HFF-Myc (cell line): Measurements from ENCODE around the gene FBXL16.
A peak's percentile ranks its signal among the peaks of the same experiment; 100 is the strongest.

Source experiments
- DNase-seq: peaks from one replicate; pipeline ENCODE4 v3.0.0-alpha.2; 2011; ENCODE audit warnings: low read depth; ENCODE audit errors: extremely low read depth
- H3K4me3 ChIP-seq: replicated peaks from 2 replicates; pipeline ENCODE4 v1.5.1; 2011; ENCODE audit warnings: low read depth, mild to moderate bottlenecking, control low read depth, low read length
- CTCF ChIP-seq: IDR thresholded peaks from 2 replicates; pipeline ENCODE4 v1.5.1; 2012; ENCODE audit warnings: mild to moderate bottlenecking, low read depth, low read length, control low read depth; ENCODE audit errors: missing control alignments

The FBXL16 gene

GRCh38 chr16:673399-673991, 32.1 kb downstream of the FBXL16 start:
- TF ChIP-seq CTCF, result no peak
- DNase-seq, result no peak
- no peak overlapping the region for H3K4me3 ChIP-seq

GRCh38 chr16:672851-673250, 32.8 kb downstream of the FBXL16 start:
- H3K4me3 ChIP-seq, result no peak overlapping the region
- no peak for DNase-seq
- TF ChIP-seq CTCF, result no peak

- no peak for DNase-seq
- TF ChIP-seq CTCF, result no peak
These were observed 33.2 kb downstream of the FBXL16 start for GRCh38 chr16:672371-672770.

GRCh38 chr16:671353-672131, 34.1 kb downstream of the FBXL16 start:
- TF ChIP-seq CTCF, result no peak
- no peak for DNase-seq
- no peak overlapping the region for H3K4me3 ChIP-seq

More at GRCh38 chr16:672371-672770, 33.2 kb downstream of the FBXL16 start:
- no peak overlapping the region for H3K4me3 ChIP-seq

DNA sequence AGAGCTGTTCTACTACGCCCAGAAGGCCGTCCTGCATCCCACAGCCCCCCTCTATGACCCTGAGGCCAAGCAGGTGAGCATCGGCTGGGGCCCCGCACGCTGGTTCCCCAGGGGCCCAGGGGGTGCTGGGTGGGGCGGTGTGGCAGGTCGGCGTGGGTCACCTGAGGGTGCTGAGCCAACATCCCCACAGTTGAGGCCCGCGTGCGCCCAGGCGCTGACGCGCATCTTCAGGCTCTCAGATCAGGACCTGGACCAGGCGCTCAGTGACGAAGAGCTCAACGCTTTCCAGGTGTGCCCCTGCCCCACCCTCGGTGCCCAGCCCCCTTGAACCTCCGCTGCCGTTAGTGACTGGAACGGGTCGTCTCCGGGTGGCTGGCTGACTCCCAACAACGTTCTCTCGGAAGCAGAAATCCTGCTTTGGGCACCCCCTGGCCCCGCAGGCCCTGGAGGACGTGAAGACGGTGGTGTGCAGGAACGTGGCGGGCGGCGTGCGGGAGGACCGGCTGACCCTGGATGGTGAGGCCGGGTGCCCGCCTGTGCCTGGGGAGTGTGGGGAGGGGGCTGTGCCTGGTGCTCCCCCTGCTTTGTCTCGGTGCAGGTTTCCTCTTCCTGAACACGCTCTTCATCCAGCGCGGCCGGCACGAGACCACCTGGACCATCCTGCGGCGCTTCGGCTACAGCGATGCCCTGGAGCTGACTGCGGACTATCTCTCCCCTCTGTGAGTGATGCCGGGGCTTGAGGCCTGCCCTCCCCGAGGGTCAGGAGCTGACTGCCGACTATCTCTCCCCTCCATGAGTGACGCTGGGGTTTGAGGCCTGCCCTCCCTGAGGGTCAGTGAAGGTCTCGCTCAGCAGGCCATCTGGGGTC, 34.9 kb downstream of the FBXL16 start:
- no peak for DNase-seq
- TF ChIP-seq CTCF, result no peak
- H3K4me3 ChIP-seq, result no peak overlapping the region

DNA sequence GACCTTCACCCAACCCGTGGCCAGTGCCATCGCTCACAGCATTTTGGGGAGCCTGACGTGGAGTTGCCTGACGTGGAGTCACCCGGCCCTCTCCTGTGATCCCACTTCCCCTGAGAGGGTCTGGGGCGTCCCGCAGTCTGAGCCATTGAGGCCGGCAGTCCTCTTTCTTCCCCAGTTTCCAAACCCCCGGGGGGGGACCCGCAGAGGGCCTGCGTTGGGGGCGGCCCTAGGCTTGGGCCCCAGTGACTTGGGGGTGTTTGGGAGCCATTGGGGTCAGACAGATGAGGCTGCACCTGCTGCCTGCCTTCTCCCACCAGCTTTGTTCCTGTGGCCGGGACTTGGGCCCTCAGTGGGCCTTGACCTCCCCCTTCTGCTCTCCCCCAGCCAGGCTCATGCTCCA, 35.9 kb downstream of the FBXL16 start:
- H3K4me3 ChIP-seq, result peak overlapping the region; percentile 96
- no peak for DNase-seq
- no peak for TF ChIP-seq CTCF
